Measurements from ENCODE around the gene SAMD8.
A peak's percentile ranks its signal among the peaks of the same experiment; 100 is the strongest.
"Not testable (repeated sequence)": the region's sequence is repeated elsewhere in the genome, so short reads cannot be mapped to it uniquely, and the experiment has no call there.

The SAMD8 gene

DNA sequence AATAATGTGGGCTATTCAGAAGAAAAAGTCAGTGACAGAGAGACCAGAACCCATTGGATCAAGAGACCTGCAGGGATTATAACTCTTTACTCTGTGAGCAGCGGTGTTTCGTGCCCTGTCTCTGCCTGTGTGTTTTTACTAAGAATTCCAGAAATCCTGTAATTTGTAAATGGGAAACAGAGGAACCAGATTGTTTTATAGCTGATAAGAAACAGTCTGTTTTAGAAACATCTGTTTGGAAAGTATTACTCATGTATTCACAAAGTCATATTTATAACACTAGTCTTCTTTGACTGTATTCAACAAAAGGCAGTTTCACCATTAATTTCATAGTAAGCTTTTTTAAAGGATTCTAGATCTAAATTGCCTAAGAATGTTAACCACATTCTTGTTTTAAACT, 69.1 kb downstream of the SAMD8 start:
- Mint-ChIP-seq H3K27me3 (no peaks in the 10 kb centered on the region), H3K27ac (peak overlapping the region in 1 of 2 donors; percentile 74), H3K4me3 (peak overlapping the region in 1 of 2 donors; percentile 12), H3K9me3 (no peaks in the 10 kb centered on the region), H3K4me1 (peaks cover 32% of the 10 kb centered on the region)
- DNase-seq (no peak), ATAC-seq (no peak)

DNA sequence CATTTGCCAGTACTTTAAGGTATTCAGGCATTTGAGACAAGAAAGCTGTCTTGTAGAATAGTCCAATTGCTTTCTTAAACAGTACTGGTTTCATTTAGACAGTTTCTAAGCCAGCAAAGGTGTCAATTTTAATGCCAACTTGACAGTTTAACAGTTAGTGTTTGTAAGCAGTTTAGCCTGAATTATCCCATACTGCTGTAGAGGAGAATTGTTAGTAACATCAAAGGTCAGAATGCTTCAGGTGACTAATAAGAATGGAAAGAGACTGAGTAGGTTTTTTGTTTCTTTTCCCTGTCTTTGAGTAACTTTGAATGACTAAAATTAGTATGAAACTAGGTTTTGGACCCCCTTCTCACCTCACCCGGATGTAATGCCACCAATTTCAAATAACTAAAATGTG, 69.6 kb downstream of the SAMD8 start:
- peak; percentile 79 for ATAC-seq
- Mint-ChIP-seq H3K4me3 (no peak overlapping the region), H3K27me3 (no peaks in the 10 kb centered on the region), H3K27ac (peak overlapping the region in 1 of 2 donors; percentile 11), H3K9me3 (no peaks in the 10 kb centered on the region), H3K4me1 (peaks cover 36% of the 10 kb centered on the region)
- DNase-seq, result no peak

DNA sequence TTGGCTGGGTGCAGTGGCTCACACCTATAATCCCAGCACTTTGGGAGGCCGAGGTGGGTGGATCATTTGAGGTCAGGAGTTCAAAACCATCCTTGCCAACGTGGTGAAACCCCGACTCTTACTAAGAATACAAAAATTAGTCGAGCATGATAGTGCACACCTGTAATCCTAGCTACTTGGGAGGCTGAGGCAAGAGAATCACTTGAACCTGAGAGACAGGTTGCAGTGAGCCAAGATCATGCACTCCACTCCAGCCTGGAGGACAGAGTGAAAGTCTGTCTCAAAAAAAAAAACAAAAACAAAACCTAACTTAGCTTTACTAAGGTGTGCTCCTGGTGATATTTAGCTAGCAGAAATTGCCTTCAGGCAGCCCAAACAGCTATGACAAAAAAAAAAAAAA, 74.9 kb downstream of the SAMD8 start:
- DNase-seq (peak in 1 of 2 donors; percentile 2), ATAC-seq (no peak)
- Mint-ChIP-seq H3K27me3 (no peaks in the 10 kb centered on the region), H3K4me1 (peaks cover 26% of the 10 kb centered on the region), H3K4me3 (no peak overlapping the region), H3K27ac (peak overlapping the region in 1 of 2 donors; percentile 92), H3K9me3 (no peaks in the 10 kb centered on the region)

DNA sequence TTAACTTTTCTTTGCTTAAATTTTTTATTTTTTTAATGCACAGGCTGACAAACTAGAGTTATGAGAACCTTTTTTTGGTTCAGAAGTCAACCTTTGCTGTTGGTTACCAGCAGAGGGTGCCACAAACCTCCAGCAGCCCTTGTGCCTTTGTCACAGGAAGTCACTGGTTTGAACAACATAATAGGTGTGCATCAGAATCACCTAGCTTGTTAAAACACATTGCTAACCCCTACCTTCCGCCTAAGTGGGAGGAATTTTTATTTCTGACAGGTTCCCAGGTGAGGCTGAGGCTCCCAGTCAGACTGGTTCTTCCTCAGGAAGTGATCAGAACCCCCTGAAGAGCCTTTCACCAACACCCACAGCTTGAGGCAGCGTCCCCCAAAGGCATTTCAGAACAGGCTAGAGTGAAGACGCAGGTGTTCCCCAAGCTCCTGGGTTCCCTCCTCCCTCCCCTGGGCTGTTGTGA, 76.5 kb downstream of the SAMD8 start:
- no peaks in the 10 kb centered on the region for H3K9me3 Mint-ChIP-seq
- peaks cover 23% of the 10 kb centered on the region for H3K4me1 Mint-ChIP-seq
- no peaks in the 10 kb centered on the region for H3K27me3 Mint-ChIP-seq
- H3K27ac Mint-ChIP-seq, result peak overlapping the region; percentile 54 to 72
- H3K4me3 Mint-ChIP-seq, result no peak overlapping the region
- ATAC-seq (peak; percentile 94), DNase-seq (peak; percentile 48 to 66)

DNA sequence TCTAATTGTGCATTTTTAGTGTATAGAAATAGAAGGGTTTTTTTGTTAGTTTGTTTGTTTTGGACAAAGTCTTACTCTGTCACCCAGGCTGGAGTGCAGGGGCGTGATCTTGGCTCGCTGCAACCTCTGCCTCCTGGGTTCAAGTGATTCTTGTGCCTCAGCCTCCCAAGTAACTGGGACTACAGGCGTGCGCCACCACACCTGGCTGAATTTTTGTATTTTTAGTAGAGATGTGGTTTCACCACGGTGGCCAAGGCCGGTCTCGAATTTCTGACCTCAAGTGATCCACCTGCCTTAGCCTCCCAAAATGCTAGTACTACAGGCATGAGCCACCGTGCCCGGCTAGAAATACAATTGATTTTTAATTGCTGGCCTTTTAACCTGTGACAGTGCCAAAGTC, 77.1 kb downstream of the SAMD8 start:
- H3K4me1 Mint-ChIP-seq, result peaks cover 23% of the 10 kb centered on the region
- not testable (repeated sequence) for DNase-seq, H3K27ac Mint-ChIP-seq, H3K27me3 Mint-ChIP-seq, ATAC-seq, H3K4me3 Mint-ChIP-seq, H3K9me3 Mint-ChIP-seq

DNA sequence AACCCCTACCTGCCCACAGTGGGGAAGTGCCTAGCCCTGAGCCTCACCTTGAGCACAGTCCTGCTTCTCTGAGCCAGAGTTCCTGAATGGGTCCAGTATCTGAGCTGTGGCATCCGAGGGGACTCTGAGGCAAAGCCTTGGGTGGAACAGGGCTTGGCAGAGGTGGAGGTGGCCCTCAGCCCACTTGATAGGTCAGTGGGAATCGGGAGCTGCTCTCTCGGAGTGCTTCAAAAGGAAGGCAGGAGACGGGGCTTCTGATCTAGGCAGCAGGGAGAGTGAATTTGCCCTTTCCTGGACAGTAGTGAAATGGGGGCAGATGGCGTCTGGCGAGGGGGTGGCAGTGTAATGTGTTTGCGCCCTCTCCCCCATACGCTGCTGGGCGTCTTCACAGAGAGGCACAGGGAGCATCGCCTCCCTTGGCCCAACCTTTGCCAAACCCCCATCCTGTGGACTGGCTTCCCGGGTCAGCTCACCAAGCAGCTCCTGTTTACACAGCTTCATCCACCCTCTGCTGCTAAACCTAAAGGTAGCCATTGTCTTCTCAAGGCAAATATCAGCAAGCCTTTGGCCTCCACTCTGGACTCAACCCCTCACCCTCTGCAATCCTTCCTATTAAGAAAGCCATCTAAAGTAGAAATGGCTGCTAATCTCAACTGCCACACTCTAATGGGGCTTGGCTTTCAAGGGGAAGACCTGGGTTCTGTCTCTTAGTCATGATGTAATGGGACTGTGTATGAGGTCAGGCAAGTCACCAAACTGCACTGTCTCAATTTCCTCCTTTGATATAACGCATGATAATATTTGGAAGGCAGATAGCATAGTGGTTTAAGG, 78.0 kb downstream of the SAMD8 start:
- ATAC-seq (no peak), DNase-seq (no peak)
- Mint-ChIP-seq H3K27ac (no peak overlapping the region), H3K27me3 (no peaks in the 10 kb centered on the region), H3K4me1 (peaks cover 23% of the 10 kb centered on the region), H3K9me3 (no peaks in the 10 kb centered on the region), H3K4me3 (no peak overlapping the region)

DNA sequence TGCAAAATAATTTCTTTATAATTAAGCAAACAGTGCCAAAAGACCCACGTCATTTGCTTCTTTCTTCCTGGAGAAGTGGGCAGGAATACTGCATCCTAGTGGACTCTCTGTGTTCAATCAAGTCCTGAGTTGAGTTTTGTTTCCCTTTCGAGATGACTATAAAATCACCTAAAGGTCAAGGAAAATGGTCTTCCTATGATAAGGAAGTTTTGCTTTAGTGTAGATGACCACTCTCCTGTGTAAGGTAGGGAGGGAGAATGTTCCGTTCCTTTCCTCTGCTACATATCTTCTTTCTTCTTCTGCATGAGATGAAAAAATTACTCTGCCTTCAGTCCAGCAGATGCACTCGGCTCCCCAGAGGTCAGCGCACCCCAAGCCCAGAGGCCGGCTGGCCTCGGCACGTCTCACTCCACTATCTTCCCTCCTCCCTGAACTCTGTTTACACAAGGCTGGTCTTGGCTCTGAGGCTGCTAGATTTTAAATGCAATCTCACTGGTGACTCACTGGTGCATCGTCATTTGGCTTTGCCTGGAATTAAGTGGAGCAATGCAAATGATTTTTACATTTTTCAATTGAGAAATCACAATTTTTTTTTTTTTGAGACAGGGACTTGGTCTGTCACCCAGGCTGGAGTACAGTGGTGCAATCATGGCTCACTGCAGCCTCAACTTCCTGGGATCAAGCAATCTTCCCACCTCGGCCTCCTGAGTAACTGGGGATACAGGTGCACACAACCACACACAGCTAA, 80.5 kb downstream of the SAMD8 start:
- no peaks in the 10 kb centered on the region for H3K9me3 Mint-ChIP-seq
- peaks cover 11% of the 10 kb centered on the region for H3K4me1 Mint-ChIP-seq
- ATAC-seq, result no peak
- no peaks in the 10 kb centered on the region for H3K27me3 Mint-ChIP-seq
- DNase-seq, result no peak
- H3K27ac Mint-ChIP-seq, result no peak overlapping the region
- no peak overlapping the region for H3K4me3 Mint-ChIP-seq

DNA sequence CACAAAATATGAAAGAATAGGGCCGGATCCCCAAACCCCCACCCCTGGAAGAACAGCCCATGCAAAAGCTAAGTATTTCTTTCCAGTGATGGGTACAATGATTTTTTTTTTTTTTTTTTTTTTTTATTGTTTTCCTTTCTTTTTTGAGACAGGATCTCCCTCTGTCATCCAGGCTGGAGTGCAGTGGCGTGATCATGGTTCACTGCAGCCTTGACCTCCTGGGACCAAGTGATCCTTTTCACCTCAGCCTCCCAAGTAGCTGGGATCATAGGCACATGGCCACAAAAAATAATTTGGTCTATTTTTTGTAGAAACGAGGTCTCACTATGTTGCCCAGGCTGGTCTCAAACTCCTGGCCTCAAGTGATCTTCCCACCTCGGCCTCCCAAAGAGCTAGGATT, 83.2 kb downstream of the SAMD8 start:
- H3K9me3 Mint-ChIP-seq, ATAC-seq, H3K4me3 Mint-ChIP-seq, DNase-seq, H3K4me1 Mint-ChIP-seq, H3K27ac Mint-ChIP-seq, H3K27me3 Mint-ChIP-seq: not testable (repeated sequence)

DNA sequence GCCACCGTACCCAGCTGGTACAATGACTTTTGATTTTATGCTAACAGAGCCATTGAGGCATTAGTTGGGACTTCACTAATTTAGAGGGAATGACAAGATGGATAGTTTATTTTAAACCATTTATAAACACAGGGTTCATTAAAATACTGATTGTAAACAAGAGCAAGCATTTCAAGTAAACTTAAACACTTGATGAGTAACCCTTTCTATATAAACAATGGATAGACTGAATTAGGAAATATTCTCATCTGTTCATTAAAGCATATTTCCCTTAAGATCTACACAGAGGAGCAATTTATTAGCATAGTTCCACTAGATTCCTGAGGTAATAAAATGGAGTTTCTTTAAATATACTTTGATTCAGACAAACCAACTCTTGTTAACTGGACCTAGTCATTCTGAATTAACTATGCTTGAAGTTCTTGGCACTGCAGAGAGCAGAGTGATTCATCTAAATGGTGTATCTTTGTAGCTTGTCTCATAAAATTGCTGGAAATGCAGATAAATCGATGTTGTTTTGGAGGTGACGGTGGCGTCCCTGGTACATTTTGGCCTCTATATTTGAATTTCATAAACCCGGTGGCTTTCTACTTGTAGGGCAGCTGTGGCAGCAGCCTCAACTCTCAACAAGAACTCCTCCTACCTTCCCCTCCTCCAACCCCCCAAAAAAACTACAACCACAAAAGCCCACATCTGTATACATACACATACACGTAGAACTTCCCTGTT, 83.7 kb downstream of the SAMD8 start:
- ATAC-seq (no peak), DNase-seq (no peak)

DNA sequence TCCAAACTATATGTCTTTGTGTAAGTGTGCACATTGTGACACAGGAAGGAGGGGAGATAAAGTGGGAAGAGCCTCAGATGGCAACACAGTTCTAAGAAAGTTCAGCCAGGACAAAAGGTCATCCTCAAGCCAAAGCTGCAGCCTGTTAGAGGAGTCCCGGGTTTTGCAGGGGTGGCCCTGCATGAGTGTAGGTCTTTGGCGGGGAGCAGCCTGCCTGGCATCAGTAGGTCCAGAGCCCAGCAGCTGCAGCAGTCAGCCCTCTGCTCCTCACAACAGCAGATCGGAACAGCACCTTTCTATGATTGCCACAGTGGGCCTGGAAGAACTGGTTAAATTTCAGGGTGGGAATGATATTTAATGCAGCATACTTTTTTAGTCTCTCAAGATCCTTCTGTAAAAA, 85.6 kb downstream of the SAMD8 start:
- Mint-ChIP-seq H3K4me3 (no peak overlapping the region), H3K27me3 (no peaks in the 10 kb centered on the region), H3K27ac (no peak overlapping the region), H3K9me3 (no peaks in the 10 kb centered on the region), H3K4me1 (no peaks in the 10 kb centered on the region)
- DNase-seq (no peak), ATAC-seq (no peak)

More for the DNA sequence above, 83.7 kb downstream of the SAMD8 start:
- Mint-ChIP-seq H3K4me1 (no peaks in the 10 kb centered on the region), H3K27ac (no peak overlapping the region), H3K4me3 (no peak overlapping the region), H3K9me3 (no peaks in the 10 kb centered on the region), H3K27me3 (no peaks in the 10 kb centered on the region)

DNA sequence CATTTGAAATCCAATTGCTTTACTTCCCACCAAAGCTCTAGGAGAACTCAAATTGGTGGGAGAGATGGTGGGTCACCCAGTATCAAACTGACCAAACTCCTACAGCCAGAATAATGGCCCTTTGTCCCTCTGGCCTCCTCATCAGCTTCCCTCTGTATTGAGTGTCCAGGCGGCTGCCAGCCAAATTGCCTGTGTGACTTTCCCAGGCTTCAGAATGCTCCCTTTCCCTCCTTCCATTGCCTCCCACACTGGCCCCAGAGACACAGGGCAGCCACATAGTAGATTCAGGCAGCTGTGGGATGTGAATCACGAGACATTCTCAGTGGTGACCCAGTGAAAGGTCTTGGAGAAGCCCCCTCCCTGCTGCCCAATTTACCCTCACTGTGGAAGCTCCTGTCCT, 86.5 kb downstream of the SAMD8 start:
- Mint-ChIP-seq H3K9me3 (no peaks in the 10 kb centered on the region), H3K4me3 (no peak overlapping the region), H3K27me3 (no peaks in the 10 kb centered on the region), H3K4me1 (no peaks in the 10 kb centered on the region), H3K27ac (no peak overlapping the region)
- no peak for DNase-seq
- ATAC-seq, result no peak

DNA sequence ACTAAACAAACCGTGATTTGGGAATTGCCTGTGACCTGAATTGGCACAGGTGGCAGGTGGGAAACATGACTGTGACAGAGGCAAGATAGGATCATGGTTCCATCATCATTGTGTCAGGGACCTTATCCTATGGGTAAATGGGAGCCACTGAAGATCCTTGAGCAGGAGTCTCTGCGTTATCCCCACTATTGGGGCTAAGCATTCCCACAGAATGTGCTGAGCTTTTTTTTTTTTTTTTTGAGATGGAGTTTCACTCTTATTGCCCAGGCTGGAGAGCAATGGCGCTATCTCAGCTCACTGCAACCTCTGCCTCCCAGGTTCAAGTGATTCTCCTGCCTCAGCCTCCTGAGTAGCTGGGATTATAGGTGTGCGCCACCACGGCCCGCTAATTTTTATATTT, 88.5 kb downstream of the SAMD8 start:
- H3K9me3 Mint-ChIP-seq, DNase-seq, ATAC-seq, H3K27me3 Mint-ChIP-seq, H3K4me1 Mint-ChIP-seq, H3K27ac Mint-ChIP-seq, H3K4me3 Mint-ChIP-seq: not testable (repeated sequence)

DNA sequence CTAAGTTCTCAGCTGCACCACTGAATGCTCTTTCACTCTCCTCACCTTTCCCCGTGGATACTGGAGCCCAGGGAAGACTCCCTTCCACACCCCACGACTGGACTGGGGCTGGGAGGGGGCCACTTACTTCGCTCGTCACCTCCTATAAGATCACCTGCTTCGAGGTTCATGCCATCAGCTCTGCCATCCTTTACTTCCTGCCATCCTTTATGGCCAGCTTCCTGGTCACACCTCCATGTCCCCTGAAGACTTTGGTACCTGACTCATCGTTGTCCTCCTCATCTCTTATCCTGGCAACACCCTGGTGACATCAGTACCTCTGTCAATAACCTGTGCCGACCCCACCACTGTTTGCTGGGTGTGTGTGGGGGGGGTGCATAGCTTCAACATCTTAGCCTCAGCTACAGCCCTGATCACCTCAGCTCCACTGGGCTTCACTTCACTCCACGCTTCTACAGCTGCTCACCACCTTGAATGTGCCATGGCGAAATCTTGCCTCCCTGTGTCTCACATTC, 90.4 kb downstream of the SAMD8 start:
- Mint-ChIP-seq H3K9me3 (no peaks in the 10 kb centered on the region), H3K27ac (no peak overlapping the region), H3K4me3 (no peak overlapping the region), H3K4me1 (no peaks in the 10 kb centered on the region), H3K27me3 (no peaks in the 10 kb centered on the region)
- DNase-seq (no peak), ATAC-seq (peak; percentile 26)

DNA sequence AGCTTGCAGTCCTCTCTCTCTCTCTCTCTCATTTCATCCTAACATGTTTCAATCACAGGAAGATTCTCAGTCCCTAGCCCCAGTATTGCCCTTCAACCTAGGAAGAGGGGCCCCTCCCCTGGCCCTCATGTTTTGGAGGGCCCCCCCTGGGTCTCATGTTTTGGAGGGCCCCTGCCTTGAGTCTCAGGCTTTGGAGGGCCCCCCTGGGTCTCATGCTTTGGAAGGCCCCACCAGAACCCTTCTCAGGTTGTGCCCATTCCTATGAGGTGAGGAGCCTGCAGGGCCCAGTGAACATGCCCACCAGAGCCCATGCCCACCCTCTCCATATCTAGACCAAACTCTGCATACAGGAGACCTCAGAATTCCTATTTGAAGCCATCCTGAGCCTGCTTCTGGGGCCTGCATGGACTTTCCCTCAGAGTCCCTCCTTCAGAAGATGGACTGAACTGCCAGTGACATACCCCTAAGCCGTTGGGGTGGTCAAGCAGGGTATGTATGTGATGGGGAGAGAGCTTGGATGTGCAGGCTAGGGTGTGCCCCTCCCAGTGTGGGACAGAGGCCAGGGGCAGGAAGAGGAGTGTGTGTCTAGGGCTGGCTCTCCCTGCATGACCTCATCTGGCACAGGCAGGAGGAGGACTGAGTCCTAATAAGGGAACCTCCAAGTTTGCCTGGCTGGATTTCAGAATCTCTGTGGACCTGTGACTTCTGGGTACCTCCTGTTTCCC, 91.0 kb downstream of the SAMD8 start:
- no peak for DNase-seq
- Mint-ChIP-seq H3K4me3 (no peak overlapping the region), H3K9me3 (no peaks in the 10 kb centered on the region), H3K4me1 (no peaks in the 10 kb centered on the region), H3K27me3 (no peaks in the 10 kb centered on the region), H3K27ac (peak overlapping the region in 1 of 2 donors; percentile 21)
- ATAC-seq, result peak; percentile 39

DNA sequence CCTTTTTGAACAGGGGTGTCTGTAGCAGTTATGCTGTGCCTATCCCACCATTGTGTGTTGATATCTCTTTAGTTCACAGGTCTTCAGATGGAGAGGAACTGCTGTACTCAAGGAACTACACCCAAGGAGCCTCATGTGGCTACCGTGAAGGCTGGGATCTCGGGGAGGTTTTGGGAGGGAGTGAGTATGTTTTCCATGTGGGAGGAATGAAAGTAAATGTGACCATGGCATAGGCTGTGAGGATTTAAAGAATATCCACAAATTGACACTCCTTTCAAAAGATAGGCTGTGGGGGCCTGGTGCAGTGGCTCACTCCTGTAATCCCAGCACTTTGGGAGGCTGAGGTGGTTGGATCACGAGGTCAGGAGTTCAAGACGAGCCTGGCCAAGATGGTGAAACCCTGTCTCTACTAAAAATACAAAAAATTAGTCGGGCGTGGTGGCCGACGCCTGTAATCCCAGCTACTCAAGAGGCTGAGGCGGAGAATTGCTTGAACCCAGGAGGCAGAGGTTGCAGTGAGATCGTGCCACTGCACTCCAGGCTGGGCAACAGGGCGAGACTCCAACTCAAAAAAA, 91.7 kb downstream of the SAMD8 start:
- ATAC-seq, DNase-seq, H3K4me3 Mint-ChIP-seq, H3K4me1 Mint-ChIP-seq, H3K9me3 Mint-ChIP-seq, H3K27me3 Mint-ChIP-seq, H3K27ac Mint-ChIP-seq: not testable (repeated sequence)
